Spleen (tissue), 11 donors: ENCODE data around the gene KCNK13. TPM values are rescaled to one million over a fixed set of nuclear protein-coding genes. Genes with fewer than 3 reads are reported as not detected.
"Not testable (repeated sequence)": the region's sequence is repeated elsewhere in the genome, so short reads cannot be mapped to it uniquely, and the experiment has no call there.

Experiments
- DNase-seq: peaks from one replicate; pipeline ENCODE4 v3.0.0-alpha.2; 2020
- H3K27ac ChIP-seq, 8 donors: fragments of 200-600 bp; sonication (generic) in 7 of 8; 1 replicate in 4 of 8; 2 replicates in 4 of 8; pipeline versions ENCODE4 v1.5.0 to v1.8.0; 2016 to 2021; ENCODE audit warnings: inconsistent platforms in 4 of 8, mild to moderate bottlenecking in 4 of 8, moderate library complexity in 1 of 8
- H3K27me3 ChIP-seq, 7 donors: fragments of 200-600 bp; sonication (generic) in 6 of 7; replicated peaks in 1 of 7; 1 replicate in 4 of 7; 2 replicates in 3 of 7; pipeline versions ENCODE4 v1.5.0 to v1.8.0; 2016 to 2021; ENCODE audit warnings: inconsistent platforms in 3 of 7, mild to moderate bottlenecking in 1 of 7
- H3K36me3 ChIP-seq, 6 donors: fragments of 200-600 bp; sonication (generic) in 5 of 6; 1 replicate in 4 of 6; 2 replicates in 2 of 6; pipeline versions ENCODE4 v1.5.0 to v1.8.0; 2016 to 2021; ENCODE audit warnings: inconsistent platforms in 2 of 6
- H3K4me1 ChIP-seq, 6 donors: fragments of 200-600 bp; sonication (generic) in 5 of 6; 1 replicate in 3 of 6; 2 replicates in 3 of 6; pipeline versions ENCODE4 v1.5.0 to v1.8.0; 2016 to 2021; ENCODE audit warnings: inconsistent platforms in 3 of 6
- H3K4me3 ChIP-seq, 8 donors: fragments of 200-600 bp; sonication (generic) in 7 of 8; 1 replicate in 4 of 8; 2 replicates in 4 of 8; pipeline versions ENCODE4 v1.5.0 to v1.8.0; 2016 to 2021; ENCODE audit warnings: inconsistent platforms in 4 of 8, mild to moderate bottlenecking in 4 of 8, moderate library complexity in 2 of 8
- H3K9me3 ChIP-seq, 8 donors: fragments of 200-600 bp; sonication (generic) in 7 of 8; 1 replicate in 4 of 8; 2 replicates in 4 of 8; pipeline versions ENCODE4 v1.5.0 to v1.8.0; 2016 to 2021; ENCODE audit warnings: inconsistent platforms in 4 of 8
- CTCF ChIP-seq, 11 experiments: fragments of 200-600 bp in 7 of 11; fragments of 450-650 bp in 4 of 11; sonication (generic) in 4 of 11; IDR thresholded peaks in 8 of 11; conservative IDR thresholded peaks in 3 of 11; 1 replicate in 7 of 11; 2 replicates in 4 of 11; pipeline versions ENCODE4 v1.4.0 to v1.8.0; 2016 to 2021; ENCODE audit warnings: antibody characterized with exemption in 11 of 11, inconsistent platforms in 4 of 11, mild to moderate bottlenecking in 1 of 11
- POLR2A ChIP-seq, 3 donors: fragments of 450-650 bp; IDR thresholded peaks; one replicate each; pipeline ENCODE4 v1.5.1; 2017; ENCODE audit warnings: antibody characterized with exemption in 3 of 3, mild to moderate bottlenecking in 1 of 3
- POLR2AphosphoS5 ChIP-seq, 3 donors: sonication (generic); formaldehyde crosslinking; IDR thresholded peaks; one replicate each; pipeline ENCODE4 v1.5.1; 2017; ENCODE audit warnings: antibody characterized with exemption in 3 of 3
- WGBS, 5 donors: extraction: QIAGEN DNeasy Blood & Tissue Kit in 3 of 5; methylation state at CpG; one replicate each; pipeline versions ENCODE4 v1.1.5 to v1.1.7; 2013 to 2018; 5-methylcytosine and 5-hydroxymethylcytosine counted together
- intact Hi-C: fragments of 100-400 bp; cut with DNase I; formaldehyde crosslinking; loops from one replicate; pipeline ENCODE4 v1.15.0; 2023; ENCODE audit warnings: low total_unique reads
- polyA plus RNA-seq, 3 donors: library from polyadenylated mRNA; stranded (reverse); fragments of 200-250 nt; gene quantifications; one replicate each; pipeline ENCODE4 v1.2.1, GENCODE V29; 2013
- total RNA-seq, 7 donors: library from RNA; depleted of rRNA in 3 of 7; stranded (reverse); fragments of >200 nt in 3 of 7; fragmentation: NEBNext Ultra II Directional in 4 of 7; extraction: Animal tissue kit (Norgen Biotek cat#: 25700) in 4 of 7; gene quantifications; one replicate each; pipeline versions ENCODE4 v1.1.0 to v1.2.1, GENCODE V29; 2016 to 2021
- donor health status: healthy with polysubstance abuse.
- donor health status: DM: no; HTN: no; CAD: no; lungs with moderate emphysema.
- donor health status: DM: no; HTN: no; CAD: no.
- donor health status: Bipolar disorder and iron deficiency.
- donor health status: healthy.
- donor health status: DM: no; HTN: no; CAD: no.
- donor health status: DM: yes; HTN: yes; CAD: no.

The KCNK13 gene
- total and polyA plus RNA-seq, 10 donors, result 0.33 to 1.4 (median 0.94) TPM

DNA sequence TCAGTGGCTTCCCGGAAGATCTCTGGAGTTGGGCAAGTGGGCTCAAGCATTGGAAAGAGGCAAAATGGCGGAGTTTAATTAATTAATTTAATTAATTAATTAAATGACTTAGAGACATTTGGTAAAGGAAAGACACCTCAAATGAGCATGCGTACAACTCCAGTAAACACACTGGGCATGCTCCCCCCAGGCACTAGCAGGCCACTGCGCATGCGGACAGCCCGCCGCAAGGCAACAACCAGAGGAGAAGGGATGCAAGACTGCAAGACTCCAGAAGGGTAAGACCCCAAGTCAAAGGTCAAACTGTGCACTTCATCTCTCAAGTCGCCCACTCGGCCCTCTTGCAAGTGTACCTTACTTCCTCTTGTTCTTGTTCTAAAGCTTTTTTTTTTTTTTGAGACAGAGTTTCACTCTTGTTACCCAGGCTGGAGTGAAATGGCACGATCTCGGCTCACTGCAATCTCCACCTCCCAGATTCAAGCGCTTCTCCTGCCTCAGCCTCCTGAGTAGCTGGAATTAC, 136.8 kb downstream of the KCNK13 start:
- 73 to 78% (median 75%) methylated on average over 12 of the region's 12 CpGs for WGBS, 5 donors
- Histone ChIP-seq H3K4me1 (no peaks in the 10 kb centered on the region), H3K27me3 (peaks cover 0 to 54% (median 0%) of the 10 kb centered on the region in 7 donors), H3K9me3 (peaks cover 0 to 13% (median 0%) of the 10 kb centered on the region in 8 donors), H3K4me3 (no peak overlapping the region), H3K27ac (no peak overlapping the region), H3K36me3 (no peaks in the 10 kb centered on the region)
- TF ChIP-seq POLR2A (IDR thresholded peaks at IDR 0.05) (no peak), POLR2AphosphoS5 (IDR thresholded peaks at IDR 0.05) (no peak), CTCF (IDR thresholded peaks at IDR 0.05 in 8 of 11, conservative IDR thresholded peaks at IDR 0.05 in 3 of 11) (no peak)
- intact Hi-C loops, result no loop called here
- DNase-seq, result no peak

DNA sequence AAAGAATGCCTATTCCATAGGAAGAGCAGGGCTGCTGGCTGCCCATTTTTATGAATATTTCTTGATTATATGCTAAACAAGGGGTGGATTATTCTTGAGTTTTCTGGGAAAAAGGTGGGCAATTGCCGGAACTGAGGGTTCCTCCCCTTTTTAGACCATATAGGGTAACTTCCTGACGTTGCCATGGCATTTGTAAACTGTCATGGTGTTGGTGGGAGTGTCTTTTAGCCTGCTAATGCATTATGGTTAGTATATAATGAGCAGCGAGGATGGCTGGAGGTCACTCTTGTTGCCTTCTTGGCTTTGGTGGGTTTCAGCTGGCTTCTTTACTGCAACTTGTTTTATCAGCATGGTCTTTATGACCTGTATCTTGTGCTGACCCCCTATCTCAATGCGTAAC, 138.8 kb downstream of the KCNK13 start:
- intact Hi-C loops, H3K4me3 ChIP-seq, DNase-seq, H3K4me1 ChIP-seq, H3K27ac ChIP-seq, H3K36me3 ChIP-seq: not testable (repeated sequence)
- H3K9me3 ChIP-seq, result peaks cover 0 to 20% (median 0%) of the 10 kb centered on the region in 8 donors
- 70 to 80% (median 76%) methylated on average over 4 of the region's 4 CpGs for WGBS, 5 donors
- H3K27me3 ChIP-seq, result peaks cover 0 to 44% (median 0%) of the 10 kb centered on the region in 7 donors

DNA sequence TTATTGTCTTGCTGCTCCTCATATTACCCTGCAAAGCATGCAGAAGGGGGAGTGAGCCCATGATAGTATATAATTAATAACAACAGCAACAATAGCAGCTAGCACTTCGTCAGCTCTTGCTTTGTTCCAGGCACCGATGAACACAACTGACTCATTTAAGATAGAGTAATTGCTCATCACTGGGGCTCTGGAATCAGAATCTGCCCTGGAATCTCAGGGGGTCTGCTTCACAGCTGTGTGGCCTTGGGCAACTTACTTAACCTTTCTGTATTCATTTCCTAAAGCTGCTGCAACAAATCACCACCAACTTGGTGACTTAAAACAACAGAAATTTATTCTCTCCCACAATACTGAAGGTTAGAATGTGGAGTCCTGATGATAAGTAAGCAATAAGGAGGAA, 139.6 kb downstream of the KCNK13 start:
- peaks cover 0 to 36% (median 0%) of the 10 kb centered on the region in 7 donors for H3K27me3 ChIP-seq
- no peaks in the 10 kb centered on the region for H3K4me1 ChIP-seq
- H3K27ac ChIP-seq, result no peak overlapping the region
- DNase-seq, result no peak
- intact Hi-C loops, result no loop called here
- WGBS, 5 donors, result 84 to 90% (median 89%) methylated on average over 2 of the region's 2 CpGs
- no peaks in the 10 kb centered on the region for H3K36me3 ChIP-seq
- H3K9me3 ChIP-seq, result peaks cover 0 to 26% (median 0%) of the 10 kb centered on the region in 8 donors
- TF ChIP-seq CTCF (IDR thresholded peaks at IDR 0.05 in 8 of 11, conservative IDR thresholded peaks at IDR 0.05 in 3 of 11), result no peak
- no peak for TF ChIP-seq POLR2AphosphoS5 (IDR thresholded peaks at IDR 0.05)
- TF ChIP-seq POLR2A (IDR thresholded peaks at IDR 0.05), result no peak
- no peak overlapping the region for H3K4me3 ChIP-seq

DNA sequence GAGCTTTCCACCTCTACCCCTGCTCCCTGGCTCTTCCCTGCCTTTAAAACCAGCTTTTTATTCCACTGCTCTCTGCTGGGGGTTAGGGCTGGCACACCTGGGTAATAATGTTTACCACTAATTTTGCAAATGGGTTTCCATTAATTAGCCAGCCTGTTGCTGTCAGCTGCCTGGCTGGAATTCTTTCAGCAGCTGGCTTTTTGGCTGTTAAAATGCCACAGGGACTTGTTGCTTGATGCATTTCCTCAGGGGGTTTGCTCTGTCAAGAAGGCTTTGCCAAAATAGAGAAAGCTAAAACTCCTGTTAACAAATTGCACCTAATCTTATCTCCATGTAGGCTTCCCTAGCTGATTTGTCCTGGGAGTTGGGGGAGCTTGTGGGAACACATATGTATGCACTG, 142.7 kb downstream of the KCNK13 start:
- Histone ChIP-seq H3K27me3 (peaks cover 0 to 18% (median 0%) of the 10 kb centered on the region in 7 donors), H3K9me3 (peaks cover 0 to 26% (median 0%) of the 10 kb centered on the region in 8 donors), H3K27ac (no peak overlapping the region), H3K4me3 (no peak overlapping the region), H3K36me3 (no peaks in the 10 kb centered on the region), H3K4me1 (no peaks in the 10 kb centered on the region)
- no peak for TF ChIP-seq CTCF (IDR thresholded peaks at IDR 0.05 in 8 of 11, conservative IDR thresholded peaks at IDR 0.05 in 3 of 11)
- TF ChIP-seq POLR2AphosphoS5 (IDR thresholded peaks at IDR 0.05), result no peak
- no peak for TF ChIP-seq POLR2A (IDR thresholded peaks at IDR 0.05)
- intact Hi-C loops, result no loop called here
- no peak for DNase-seq
